ENCODE measurements around the gene MYMX.

MYMX gene

DNA sequence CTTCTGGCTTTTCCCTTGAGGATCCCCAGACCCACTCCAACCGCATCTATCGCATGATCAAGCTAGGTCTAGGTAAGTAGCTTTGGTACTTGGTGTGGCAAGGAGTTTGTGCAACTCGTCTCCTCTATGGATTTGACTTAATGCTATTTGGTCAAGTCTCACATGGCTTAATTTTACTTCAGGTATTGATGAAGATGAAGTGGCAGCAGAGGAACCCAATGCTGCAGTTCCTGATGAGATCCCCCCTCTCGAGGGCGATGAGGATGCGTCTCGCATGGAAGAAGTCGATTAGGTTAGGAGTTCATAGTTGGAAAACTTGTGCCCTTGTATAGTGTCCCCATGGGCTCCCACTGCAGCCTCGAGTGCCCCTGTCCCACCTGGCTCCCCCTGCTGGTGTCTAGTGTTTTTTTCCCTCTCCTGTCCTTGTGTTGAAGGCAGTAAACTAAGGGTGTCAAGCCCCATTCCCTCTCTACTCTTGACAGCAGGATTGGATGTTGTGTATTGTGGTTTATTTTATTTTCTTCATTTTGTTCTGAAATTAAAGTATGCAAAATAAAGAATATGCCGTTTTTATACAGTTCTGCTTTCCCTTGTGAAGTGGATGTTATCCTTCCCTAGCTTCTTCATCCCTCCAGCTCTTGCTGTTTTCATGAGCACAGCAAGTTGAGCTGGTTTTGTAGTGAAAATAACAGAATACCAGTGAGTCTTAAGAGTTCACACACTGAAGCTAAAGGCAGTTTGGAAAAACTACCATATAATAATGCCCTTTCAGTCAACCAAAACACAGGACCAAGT, 36.8 kb downstream of the MYMX start:
- no peak for DNase-seq

DNA sequence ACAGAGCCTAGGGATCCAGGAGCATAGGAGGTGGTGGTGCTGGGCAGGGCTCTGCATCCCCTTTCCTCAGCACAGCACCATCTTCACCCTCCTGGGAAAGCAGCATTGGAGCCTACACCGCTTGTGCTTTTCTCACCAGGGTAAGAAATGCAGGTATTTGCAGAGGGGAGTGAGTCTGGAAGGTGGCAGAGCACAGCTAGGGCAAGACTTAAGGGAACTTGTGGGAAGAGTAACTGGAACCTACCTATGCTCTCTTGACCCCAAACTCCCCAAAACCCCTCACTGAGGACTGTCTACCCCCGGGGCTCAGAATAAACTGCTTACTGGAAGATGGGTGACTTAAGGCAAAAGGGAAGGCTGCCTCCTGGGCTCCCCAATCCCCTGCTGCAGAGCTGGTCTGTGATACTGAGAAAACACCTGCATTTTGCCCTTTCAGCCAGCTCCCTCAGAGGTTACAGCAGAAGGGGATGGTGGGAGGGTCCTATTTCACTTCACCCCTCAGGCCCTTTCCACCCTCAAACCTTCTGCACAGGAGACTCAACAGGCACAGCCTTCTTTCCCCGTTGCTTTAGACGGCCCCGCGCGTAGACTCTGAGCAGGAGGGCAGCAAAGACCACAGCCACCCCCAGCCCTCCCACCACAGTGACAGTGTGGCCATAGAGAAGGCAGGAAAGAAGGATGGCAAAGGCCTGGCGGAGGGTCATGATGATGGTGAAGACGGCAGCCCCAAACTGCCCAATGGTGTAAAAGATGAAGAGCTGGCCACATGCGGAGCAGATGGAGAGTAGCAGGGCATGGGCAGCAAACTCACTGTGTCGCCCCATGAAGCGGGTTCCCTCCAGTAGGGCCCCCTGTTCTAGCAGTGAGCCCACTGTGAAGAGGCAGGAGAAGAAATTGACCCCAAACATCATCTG, 37.7 kb downstream of the MYMX start:
- no peak for DNase-seq

DNA sequence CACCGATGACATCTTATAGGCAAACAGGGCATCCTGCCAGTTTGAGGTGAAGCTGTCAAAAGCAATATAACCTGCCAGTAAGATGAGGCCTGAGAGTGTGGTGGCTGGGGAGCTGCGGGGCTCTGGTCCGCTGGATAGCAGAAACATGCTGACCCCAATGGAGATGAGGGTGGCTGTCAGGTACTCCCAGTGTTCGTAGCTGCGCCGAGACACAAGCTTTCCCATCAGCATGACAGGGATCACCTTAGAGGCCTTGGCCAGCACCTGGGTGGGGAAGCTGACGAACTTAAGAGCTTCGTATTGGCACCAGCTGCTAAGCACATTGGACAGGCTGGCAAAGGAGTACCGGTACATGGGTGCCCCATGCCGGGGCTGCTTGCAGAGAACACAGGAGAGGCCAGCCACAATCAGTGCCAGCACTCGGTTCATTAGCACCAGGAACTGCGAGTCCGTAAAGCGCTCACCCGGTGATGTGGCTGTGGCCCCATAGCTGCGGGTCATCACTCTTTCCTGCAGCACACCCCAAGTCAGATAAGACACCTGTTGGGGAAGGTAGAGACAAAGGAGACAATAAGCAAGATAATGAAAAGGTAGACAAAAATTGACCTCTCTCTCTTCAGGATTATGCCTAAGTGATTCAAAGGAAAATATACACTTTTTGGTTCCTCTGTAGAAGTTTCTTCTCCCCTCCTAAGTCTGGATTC, 38.5 kb downstream of the MYMX start:
- no peak for DNase-seq

DNA sequence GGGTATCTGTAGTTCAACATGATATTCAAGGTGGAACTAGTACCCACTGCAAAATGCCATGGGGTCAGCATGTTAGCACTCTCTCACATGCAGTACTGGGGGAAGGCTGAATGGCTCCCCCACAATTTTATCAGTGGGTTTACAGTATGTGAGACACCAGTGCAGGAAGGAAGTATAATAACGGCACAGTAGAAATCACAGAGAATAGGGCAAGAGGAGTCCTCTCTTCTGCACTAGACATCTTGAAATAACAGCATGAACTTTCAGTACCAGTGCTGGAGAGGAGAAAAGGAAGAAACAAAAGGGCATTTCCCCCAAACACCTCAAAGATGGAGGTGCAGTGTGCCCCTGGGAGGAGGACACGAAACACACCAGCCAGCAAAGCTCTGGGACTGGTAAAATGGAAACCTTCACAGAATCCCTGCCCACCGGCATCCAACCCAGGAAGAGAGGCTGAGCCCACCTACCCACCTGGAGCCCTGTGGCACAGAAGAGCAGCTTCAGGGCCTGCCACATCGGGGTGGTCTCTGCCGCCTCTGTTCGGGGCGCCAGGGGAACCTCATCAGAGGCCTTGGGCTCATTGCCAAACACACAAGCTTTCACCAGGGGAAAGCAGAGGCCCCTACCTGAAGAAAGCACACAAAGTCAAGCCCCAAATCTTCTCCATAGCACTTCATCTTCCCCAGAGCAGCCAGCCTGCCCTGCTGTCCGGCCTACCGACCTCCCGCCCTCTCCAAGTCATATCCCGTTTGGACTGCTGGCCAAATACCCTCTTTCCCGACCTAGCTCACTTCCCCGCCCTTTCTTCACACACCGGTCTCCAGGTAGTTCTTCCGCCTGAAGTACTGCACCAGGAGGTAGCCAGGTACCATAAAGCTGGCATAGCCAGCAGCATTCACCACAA, 39.4 kb downstream of the MYMX start:
- DNase-seq, result no peak

DNA sequence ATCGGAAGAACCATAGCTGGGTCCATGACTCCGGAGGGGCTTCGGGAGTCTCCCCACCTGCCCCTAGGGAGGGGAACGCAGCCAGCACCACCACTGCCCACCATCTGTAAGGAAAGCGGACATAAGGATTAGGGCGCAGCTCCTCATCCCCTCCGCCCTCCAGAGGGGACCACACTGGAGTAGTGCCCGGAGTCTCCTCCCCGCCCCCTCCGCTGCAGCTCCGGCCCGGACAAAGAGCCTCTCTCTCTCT, 40.0 kb downstream of the MYMX start:
- no peak for DNase-seq

DNA sequence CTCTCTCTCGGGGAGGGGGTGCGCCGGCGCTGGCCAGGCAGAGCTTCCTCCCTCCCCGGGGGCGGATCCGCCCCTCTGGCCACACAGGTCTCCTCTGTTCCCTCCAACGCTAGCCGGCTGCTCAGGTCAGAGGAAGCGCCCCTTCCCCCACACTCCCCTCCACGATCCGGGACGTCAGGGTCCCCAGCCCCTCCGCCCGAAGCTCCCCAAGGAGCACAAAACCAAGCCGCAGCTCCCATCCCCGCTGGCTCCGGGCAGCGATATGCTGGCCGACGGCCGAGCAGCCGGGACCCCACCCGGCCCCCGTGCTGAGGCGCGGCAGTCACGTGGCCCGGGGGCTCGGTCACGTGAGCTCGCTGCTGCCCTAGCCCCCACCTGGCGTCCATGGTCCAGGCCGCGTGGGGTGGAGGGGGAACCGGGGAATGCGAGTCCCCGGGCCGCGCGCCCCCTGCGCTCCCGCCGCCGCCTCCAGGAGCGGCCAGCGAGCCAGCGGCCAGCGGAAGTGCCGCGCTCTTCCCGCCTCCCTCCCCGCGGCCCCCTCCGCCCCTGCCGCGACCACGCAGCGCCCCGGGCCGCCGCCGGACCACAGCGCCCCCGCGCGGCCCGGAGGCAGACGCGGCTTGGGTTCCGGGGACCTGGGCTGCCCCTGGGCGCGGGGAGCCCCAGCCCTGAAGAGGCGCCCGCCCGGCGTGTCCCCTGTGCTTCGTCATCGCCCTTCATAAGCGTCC, 40.5 kb downstream of the MYMX start, which contains the start of gene SLC35B2:
Gene SLC35B2 (minus strand): TSS at position 504 of the 728 bp plus-strand sequence. CDS start 118 bp downstream, at position 386.
- DNase-seq, result peak; percentile 84

DNA sequence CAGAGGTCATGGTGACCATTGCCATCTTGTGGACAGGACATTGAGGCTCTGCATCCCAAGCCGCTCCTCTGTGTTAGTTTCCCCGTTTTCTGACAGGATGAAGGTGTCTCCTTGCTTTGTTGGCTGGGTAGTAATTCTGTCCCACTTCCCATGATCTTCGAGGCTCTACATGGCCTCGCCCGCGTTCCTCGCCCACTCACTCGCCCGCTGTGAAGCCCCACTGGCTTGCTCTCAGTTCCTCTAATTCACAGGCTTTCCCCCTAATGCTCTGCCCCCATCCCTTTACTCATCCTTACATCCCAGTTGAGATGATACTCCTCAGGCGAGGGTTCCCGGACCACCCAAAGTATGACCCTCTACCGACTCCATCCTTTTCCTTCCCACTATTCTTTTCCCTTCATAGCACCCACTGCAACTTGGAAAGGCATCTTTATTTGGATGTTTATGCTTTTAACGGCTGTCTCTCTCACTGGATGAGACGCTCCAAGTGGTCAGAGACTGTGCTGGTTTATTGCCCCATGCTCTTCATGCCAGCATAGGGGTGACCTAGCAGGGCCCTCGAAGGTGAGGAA, 41.1 kb downstream of the MYMX start:
- DNase-seq, result no peak

DNA sequence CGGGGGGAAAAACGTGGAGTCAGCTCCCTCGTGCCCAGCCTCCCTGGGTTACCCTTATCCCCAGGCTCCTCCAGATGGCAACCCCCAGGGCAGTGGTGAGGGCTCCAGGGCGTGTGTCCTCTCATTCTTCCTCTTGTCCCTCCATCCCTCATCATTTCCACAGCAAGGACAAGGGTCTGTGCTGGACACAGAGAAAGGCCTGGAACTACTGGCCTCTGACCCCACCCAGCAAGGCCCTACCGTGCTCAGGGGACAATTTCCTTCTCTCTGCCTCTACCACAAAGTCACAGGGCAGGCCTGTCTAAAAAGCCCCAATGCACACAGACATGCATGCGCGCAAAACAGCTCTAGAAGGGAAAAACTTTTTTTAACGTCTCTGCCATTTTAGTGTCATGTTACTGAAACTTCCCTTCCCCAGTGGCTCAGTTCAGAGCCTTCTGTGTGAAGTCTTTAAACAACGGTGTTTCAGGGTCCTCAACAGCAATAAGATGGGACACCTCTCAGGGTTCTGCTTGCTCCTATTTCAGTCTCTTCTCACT, 41.7 kb downstream of the MYMX start:
- no peak for DNase-seq

DNA sequence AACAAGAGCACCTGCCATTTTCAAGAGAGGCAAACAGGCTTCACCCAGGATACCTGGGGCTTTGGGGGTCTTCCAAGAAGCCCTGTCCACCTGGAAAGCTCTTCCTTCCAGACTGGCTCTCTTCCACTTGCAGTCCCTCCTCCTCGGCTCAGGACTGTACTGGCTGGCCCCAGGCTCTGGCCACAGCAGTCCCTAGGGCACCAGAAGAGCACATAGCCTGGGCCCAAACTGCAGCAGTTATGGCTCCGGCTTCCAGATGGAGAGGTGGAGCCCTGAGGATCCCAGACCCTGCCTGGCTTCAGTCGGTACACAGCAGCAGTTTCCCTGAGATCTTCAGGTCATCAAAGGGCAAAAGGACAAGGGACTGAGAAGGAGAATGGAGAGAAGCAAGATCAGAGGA, 42.2 kb downstream of the MYMX start:
- DNase-seq, result no peak

DNA sequence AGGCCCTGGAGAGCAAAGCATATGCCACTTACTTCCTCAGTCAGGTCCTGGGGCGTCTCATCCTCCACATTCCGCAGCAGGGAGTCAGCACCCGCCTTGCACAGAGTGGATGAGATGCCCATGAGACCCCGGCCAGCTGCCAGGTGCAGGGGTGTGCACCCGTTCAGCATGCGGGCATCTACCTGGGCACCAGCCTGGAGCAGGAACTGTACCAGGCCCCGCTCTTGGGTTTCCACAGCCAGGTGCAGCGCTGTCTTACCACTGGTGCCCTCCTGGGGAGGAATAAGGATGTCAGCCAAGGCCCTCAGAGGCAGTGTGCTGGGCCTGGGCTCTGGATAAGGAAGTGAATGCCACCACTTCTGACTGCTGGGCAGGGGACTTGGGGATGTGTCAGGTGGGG, 43.3 kb downstream of the MYMX start:
- DNase-seq, result no peak

DNA sequence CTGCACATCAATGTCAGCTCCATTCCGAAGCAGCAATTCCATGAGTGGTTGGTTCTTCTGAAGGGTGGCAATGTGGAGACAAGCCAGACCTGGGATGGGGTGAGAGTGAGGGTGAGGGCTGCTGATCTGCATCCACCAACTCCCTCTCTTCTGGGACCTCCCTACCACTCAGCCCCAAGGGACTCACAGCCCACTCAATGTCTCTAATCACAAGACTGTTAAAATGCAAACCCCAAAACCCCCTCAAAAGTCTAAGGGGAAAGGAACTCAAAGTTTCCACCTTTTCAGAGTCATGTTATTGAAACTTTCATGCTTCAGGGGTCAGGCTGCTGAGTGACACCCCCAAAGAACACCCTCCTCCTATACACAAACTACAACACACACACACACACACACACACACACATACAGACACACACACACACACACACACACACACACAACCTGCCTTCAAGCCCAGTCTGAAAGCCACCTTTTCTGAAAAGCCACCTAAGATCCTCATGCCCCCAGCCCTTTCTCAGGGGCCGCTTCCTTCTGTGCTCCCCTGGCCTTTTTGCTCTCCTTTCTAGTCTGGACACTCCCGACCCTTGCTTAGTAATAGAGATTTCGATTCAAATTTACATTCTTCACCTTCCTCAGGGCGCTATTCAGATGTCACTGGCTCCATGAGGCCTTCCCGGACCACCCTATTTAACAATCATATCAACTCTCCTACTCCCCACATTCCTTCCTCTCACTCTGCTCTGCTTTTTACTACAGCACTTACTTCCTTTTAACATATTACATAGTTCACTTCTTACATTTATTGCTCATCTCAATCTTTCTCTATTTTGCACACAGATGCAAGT, 43.9 kb downstream of the MYMX start:
- DNase-seq, result no peak

DNA sequence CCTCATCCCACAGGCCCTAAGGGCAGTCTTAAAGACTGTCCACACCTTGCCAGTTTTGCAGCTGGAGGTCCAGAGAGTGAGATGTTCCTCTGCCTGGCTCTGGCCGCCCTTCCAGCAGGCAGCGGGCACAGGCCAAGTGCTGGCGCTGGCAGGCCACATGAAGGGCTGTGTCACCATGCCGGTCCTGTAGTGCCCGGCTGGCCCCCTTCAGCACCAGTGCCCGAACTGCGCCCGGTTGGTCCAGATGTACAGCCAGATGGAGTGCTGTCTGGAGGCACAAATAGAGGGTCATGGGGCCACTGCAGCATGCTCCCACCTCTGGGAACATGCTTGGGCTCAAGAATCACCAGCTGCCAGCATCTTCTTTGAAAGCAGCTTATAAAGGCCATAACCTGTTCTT, 44.9 kb downstream of the MYMX start:
- no peak for DNase-seq

DNA sequence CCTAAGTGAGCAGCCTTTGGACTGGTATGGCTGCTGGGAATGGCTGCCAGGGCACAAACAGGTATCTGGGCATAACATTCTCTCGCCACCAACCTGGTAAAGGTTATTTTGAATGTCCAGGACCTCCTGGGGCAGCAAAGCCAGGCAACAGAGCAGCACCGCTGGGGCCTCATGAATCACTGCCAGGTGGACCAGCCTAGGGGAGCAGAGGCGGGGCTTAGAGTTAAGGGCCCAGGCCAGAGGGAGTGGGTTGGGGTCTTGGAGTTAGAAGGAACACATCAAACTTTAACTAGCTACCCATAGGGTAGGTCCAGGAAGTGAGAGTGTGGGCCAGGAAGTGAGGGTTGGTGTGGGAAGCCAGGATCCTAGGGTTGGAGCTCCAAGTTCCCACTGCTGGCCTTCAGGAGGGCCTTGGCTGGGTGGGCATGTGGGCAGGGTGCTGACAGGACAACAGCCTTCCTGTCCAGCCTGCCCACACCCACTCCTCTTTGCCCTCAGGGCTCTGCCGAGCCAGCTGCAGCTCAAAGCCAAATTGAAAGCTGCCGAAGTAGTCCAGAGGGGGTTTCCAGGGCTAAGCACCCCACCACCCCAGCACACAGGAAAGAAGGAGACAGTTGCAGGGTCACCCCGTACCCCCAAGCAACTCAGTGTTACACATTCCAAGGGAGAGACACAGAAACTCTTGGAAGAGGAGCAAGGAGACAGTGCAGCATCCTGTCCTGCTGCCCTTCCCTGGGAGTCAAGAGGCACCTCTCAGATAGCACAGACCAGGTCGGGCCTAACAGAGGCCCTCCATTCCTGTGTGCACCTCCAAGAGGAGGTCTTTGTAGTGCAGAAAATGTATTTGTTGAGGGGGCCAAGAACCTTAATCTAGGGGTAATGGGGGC, 46.0 kb downstream of the MYMX start:
- DNase-seq, result no peak

DNA sequence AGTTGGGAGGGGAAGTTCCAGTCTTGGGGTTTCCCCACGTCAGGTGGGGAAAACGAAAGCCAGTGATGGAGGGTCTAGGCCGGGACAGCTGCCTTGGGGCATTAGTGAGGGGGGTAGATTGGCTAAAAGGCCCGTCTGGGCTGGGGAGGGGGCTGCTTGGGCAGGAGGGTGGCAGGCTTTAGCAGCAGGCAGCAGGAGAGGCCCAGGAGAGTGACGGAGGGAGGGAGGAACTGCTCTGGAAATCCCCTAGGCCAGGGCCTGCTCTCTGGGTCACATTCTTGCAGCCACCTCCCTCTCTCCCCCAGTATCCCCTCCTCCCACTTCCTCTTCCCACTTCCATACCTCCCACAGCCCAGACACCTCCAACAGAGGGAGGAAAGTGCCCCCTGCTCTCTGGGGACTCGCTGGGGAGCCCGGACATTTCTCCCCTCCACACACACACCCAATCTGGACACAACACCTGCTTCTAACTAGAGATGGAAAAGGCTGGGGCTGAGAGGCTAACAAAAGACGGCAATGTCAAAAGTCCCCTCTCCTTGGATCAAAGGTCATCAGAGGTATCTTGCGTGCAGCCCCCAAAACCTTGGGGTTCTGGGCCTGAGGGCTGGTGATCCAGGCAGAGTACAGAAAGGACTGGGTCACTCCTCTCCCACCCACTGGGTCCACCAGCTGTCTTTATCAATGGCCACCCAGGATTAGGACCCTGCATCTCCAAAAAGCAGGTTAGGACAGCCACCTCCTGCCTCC, 46.8 kb downstream of the MYMX start:
- DNase-seq, result no peak

DNA sequence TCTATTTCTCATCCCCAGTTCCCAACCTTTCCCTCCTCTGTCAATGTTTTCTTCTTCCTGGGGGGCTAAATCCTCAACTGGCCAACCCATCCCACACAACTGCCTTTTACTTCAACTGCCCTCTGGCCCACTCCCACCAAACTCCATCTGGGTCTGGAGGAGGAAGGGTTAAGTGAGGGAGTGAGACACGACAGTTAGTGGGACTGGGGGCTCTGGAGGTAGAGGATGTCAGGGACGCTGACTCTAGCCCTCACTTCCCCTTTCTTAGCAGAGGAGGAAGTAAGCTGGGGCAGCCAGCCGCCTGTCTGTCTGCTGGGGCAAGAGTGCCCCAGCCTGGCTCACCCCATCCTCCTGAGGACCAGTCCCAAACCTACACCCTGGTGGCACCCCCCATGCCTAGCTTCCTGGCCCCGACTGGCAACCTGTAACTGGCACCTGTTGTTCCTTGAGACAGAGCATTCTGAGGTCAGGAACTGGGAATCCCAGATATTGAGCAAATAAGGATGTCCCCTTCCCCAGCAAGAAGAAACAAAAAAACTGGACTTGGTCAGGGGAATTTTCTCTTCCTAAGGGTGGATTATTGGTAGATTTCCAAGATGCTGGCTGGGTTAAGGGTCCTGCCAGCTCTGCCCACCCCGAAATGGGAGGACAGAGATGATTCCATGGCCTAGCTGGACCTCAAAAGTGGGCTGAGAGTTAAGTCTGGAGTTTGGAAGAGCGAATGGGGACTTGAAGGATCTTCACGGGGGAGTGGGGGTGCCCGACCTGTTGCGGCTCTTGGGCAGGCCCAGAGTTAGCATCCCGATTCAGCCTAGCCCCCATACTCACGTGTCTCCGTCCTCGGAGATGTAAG, 47.7 kb downstream of the MYMX start:
- DNase-seq, result no peak

DNA sequence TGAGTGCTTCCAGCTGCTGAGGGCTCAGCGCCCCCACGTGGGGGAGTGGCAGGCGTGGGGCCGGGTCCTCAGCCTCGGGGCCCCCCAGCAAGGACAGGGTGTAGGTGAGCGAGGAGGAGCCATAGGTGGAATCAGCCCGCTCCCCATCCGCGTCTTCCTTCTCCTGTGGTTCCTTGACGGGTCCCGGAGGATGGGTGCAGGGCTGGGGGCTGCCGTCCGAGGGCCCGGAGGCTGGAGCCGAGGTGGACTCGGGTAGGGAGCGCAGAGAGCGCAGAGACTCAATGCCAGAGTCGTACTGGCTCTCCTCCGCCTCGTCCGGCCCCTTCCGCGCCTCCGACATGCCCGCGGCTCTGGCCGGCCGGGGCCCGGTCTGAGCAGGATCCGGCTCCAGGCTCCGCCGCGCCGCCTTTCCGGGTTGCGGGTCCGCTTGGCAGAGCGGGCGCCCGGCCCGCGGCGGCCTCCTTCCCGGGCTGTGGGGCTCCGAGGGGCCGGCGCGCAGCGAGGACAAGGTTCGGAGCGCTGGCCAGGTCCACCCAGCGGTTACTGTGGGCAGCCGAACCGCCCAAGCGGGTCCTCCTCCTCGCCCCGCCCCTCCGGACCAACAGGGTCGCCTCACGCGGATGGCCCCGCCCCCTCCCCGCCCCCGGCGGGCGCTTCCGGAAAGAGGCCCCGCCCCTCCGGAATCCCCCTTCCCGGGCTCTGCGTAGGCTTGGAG, 48.4 kb downstream of the MYMX start, which contains the start of gene NFKBIE:
Gene NFKBIE (minus strand): TSS at position 545 of the 715 bp plus-strand sequence. CDS start 205 bp downstream, at position 340.
- peak; percentile 76 for DNase-seq

Measured in NCI-H748 treated with DMSO at 0.1 percent for 48 hours (cell line).